ENCODE data around the gene DDX4.

DNA sequence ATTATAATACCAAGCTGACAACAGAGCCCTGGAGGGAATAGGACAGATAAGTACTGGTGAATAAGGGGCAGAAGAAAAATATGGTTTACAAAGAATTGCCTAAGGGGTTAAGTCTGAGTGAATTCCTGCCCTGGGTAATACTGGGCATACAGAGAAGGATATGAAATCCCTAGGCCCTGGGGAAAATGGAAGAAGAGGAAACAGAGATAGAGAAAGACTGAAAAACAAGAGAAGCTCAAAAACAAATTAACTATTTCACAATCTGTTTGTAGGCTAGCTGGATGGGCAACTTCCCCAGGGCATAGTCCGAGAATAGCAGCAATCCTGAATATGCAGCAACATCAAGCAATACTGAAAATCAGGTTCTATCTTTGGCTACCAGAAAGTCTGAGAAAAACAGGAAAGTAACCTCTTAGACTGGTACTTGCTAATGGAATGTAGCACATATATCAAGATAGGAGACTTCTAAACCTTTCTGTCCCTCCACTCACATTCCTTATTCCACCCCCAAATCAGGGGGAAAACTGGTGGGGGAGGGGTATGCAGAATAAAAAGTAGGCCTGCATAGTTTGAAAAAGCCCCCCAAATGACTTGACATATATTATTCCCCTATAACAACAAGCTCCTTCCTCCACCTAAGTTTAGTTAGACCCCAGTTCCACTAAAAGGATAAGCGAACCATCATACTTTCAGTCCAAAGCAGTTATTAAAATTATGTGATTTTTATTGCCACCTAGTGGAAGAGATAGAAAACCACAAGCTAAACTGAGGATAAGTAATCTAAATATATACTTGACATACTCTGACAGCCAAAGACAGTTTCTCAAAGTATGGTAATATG, 46.4 kb upstream of the DDX4 start:
- TF ChIP-seq, protein P1, sequence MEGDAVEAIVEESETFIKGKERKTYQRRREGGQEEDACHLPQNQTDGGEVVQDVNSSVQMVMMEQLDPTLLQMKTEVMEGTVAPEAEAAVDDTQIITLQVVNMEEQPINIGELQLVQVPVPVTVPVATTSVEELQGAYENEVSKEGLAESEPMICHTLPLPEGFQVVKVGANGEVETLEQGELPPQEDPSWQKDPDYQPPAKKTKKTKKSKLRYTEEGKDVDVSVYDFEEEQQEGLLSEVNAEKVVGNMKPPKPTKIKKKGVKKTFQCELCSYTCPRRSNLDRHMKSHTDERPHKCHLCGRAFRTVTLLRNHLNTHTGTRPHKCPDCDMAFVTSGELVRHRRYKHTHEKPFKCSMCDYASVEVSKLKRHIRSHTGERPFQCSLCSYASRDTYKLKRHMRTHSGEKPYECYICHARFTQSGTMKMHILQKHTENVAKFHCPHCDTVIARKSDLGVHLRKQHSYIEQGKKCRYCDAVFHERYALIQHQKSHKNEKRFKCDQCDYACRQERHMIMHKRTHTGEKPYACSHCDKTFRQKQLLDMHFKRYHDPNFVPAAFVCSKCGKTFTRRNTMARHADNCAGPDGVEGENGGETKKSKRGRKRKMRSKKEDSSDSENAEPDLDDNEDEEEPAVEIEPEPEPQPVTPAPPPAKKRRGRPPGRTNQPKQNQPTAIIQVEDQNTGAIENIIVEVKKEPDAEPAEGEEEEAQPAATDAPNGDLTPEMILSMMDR (conservative IDR thresholded peaks at IDR 0.05; ENCODE audit: low read depth, low read length), result peak; percentile 74
- no peak for TF ChIP-seq EZH2 (IDR thresholded peaks at IDR 0.05; ENCODE audit: borderline replicate concordance, low read depth, low read length, poor library complexity, severe bottlenecking)

Measured in A673 (cell line).